ENCODE data around the gene PSEN1. TPM values are rescaled to one million over a fixed set of nuclear protein-coding genes. Genes with fewer than 3 reads are reported as not detected.
"Not testable (repeated sequence)": the region's sequence is repeated elsewhere in the genome, so short reads cannot be mapped to it uniquely, and the experiment has no call there.

The PSEN1 gene
- total RNA-seq, 2 experiments from 2014 or later, result 38.5 to 43.0 TPM

DNA sequence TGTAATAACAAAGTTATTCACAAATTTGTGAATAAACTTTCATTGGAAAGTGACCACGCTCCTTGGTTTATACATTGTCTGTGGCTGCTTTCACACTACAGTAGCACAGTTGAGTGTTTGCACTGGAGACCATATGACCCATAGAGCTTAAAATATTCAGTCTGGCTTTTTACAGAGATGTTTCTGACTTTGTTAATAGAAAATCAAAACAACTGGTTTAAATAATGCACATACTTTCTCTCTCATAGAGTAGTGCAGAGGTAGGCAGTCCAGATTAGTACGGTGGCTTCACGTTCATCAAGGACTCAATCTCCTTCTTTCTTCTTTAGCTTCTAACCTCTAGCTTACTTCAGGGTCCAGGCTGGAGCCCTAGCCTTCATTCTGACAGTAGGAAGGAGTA, 36.2 kb downstream of the PSEN1 start:
- no peak overlapping the region for H3K4me3 Mint-ChIP-seq
- ATAC-seq (ENCODE audit: low read depth) (no peak), DNase-seq (no peak)
- no peaks in the 10 kb centered on the region for H3K4me1 Mint-ChIP-seq
- peaks cover 25% of the 10 kb centered on the region for H3K36me3 Mint-ChIP-seq
- no peaks in the 10 kb centered on the region for H3K27me3 Mint-ChIP-seq
- POLR2A ChIA-PET, result no interaction called here
- H3K27ac Mint-ChIP-seq, result no peak overlapping the region
- H3K9me3 Mint-ChIP-seq, result no peaks in the 10 kb centered on the region

- Mint-ChIP-seq H3K27ac (no peak overlapping the region), H3K36me3 (peaks cover 27% of the 10 kb centered on the region), H3K4me1 (no peaks in the 10 kb centered on the region)
These were observed 36.9 kb downstream of the PSEN1 start for GRCh38 chr14:73173092-73173735.

GRCh38 chr14:73176685-73177084, 40.4 kb downstream of the PSEN1 start:
- DNase-seq, result no peak
- H3K36me3 Mint-ChIP-seq, result peaks cover 13% of the 10 kb centered on the region
- no peaks in the 10 kb centered on the region for H3K9me3 Mint-ChIP-seq
- POLR2A ChIA-PET, result no interaction called here
- H3K27ac Mint-ChIP-seq, result no peak overlapping the region
- no peaks in the 10 kb centered on the region for H3K27me3 Mint-ChIP-seq
- ATAC-seq (ENCODE audit: low read depth), result no peak
- peaks cover 2% of the 10 kb centered on the region for H3K4me1 Mint-ChIP-seq
- no peak overlapping the region for H3K4me3 Mint-ChIP-seq

More at GRCh38 chr14:73173092-73173735, 36.9 kb downstream of the PSEN1 start:
- DNase-seq, result no peak
- POLR2A ChIA-PET, result no interaction called here
- no peaks in the 10 kb centered on the region for H3K9me3 Mint-ChIP-seq
- no peaks in the 10 kb centered on the region for H3K27me3 Mint-ChIP-seq
- no peak overlapping the region for H3K4me3 Mint-ChIP-seq
- no peak for ATAC-seq (ENCODE audit: low read depth)

GRCh38 chr14:73180385-73180805, 44.1 kb downstream of the PSEN1 start:
- no peak for DNase-seq
- Mint-ChIP-seq H3K27ac (no peak overlapping the region), H3K27me3 (no peaks in the 10 kb centered on the region), H3K4me1 (peaks cover 2% of the 10 kb centered on the region), H3K4me3 (no peak overlapping the region), H3K36me3 (peaks cover 3% of the 10 kb centered on the region), H3K9me3 (no peaks in the 10 kb centered on the region)
- ATAC-seq (ENCODE audit: low read depth), result no peak
- POLR2A ChIA-PET, result no interaction called here

- H3K9me3 Mint-ChIP-seq; H3K4me1 Mint-ChIP-seq; POLR2A ChIA-PET; ATAC-seq (ENCODE audit: low read depth); DNase-seq; H3K4me3 Mint-ChIP-seq; H3K27ac Mint-ChIP-seq; H3K36me3 Mint-ChIP-seq; H3K27me3 Mint-ChIP-seq: not testable (repeated sequence)
These were observed 44.7 kb downstream of the PSEN1 start for GRCh38 chr14:73180969-73181368.

DNA sequence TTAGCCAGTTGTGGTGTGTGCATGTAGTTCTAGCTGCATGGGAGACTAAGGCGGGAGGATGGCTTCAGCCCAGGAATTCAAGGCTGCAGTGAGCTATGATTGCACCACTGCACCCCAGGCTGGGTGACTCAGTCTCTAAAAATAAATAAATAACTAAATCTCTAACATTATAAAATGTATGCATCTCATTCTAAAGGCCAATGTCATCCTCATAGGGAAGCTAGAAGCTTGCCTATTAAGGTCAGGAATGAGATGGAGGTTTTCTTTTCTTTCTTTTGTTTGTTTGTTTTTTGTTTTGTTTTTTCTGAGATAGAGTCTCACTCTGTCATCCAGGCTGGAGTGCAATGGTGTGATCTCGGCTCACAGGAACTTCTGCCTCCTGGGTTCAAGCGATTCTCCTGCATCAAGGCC, 52.2 kb downstream of the PSEN1 start:
- no peaks in the 10 kb centered on the region for H3K9me3 Mint-ChIP-seq
- no peak overlapping the region for H3K4me3 Mint-ChIP-seq
- no peaks in the 10 kb centered on the region for H3K4me1 Mint-ChIP-seq
- ATAC-seq (ENCODE audit: low read depth) (no peak), DNase-seq (no peak)
- POLR2A ChIA-PET, result no interaction called here
- no peaks in the 10 kb centered on the region for H3K27me3 Mint-ChIP-seq
- H3K36me3 Mint-ChIP-seq, result peaks cover 15% of the 10 kb centered on the region
- H3K27ac Mint-ChIP-seq, result no peak overlapping the region

GRCh38 chr14:73189651-73190050, 53.3 kb downstream of the PSEN1 start:
- no peak for ATAC-seq (ENCODE audit: low read depth)
- no peaks in the 10 kb centered on the region for H3K27me3 Mint-ChIP-seq
- H3K4me1 Mint-ChIP-seq, result no peaks in the 10 kb centered on the region
- POLR2A ChIA-PET, result no interaction called here
- peaks cover 17% of the 10 kb centered on the region for H3K36me3 Mint-ChIP-seq
- H3K4me3 Mint-ChIP-seq, result no peak overlapping the region
- no peak overlapping the region for H3K27ac Mint-ChIP-seq
- no peak for DNase-seq
- no peaks in the 10 kb centered on the region for H3K9me3 Mint-ChIP-seq

- peaks cover 22% of the 10 kb centered on the region for H3K36me3 Mint-ChIP-seq
These were observed 55.1 kb downstream of the PSEN1 start for GRCh38 chr14:73191441-73191840.

DNA sequence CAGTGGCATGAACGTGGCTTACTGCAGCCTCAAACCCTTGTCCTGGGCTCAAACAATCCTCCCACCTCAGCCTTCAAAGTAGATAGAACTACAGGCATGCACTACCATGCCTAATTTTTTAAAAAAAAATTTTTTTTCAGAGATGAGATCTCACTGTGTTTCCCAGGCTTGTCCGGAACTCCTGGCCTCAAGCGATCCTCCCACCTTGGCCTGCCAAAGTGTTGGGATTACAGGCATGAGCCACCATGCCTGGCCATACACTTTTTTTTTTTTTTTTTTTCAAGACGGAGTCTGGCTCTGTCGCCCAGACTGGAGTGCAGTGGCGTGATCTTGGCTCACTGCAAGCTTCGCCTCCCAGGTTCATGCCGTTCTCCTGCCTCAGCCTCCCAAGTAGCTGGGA, 58.0 kb downstream of the PSEN1 start:
- peaks cover 25% of the 10 kb centered on the region for H3K36me3 Mint-ChIP-seq
- H3K4me1 Mint-ChIP-seq; H3K4me3 Mint-ChIP-seq; H3K27ac Mint-ChIP-seq; H3K9me3 Mint-ChIP-seq; ATAC-seq (ENCODE audit: low read depth); DNase-seq; H3K27me3 Mint-ChIP-seq; POLR2A ChIA-PET: not testable (repeated sequence)

More at GRCh38 chr14:73191441-73191840, 55.1 kb downstream of the PSEN1 start:
- POLR2A ChIA-PET, result no interaction called here
- no peaks in the 10 kb centered on the region for H3K27me3 Mint-ChIP-seq
- DNase-seq (no peak), ATAC-seq (ENCODE audit: low read depth) (no peak)
- H3K27ac Mint-ChIP-seq, result no peak overlapping the region
- H3K9me3 Mint-ChIP-seq, result no peaks in the 10 kb centered on the region
- H3K4me1 Mint-ChIP-seq, result no peaks in the 10 kb centered on the region
- no peak overlapping the region for H3K4me3 Mint-ChIP-seq

GRCh38 chr14:73198253-73198652, 61.9 kb downstream of the PSEN1 start:
- H3K27me3 Mint-ChIP-seq, result no peaks in the 10 kb centered on the region
- H3K9me3 Mint-ChIP-seq, result peaks cover 1% of the 10 kb centered on the region
- ATAC-seq (ENCODE audit: low read depth) (no peak), DNase-seq (no peak)
- POLR2A ChIA-PET, result no interaction called here
- peaks cover 35% of the 10 kb centered on the region for H3K36me3 Mint-ChIP-seq
- H3K27ac Mint-ChIP-seq, result no peak overlapping the region
- peaks cover 2% of the 10 kb centered on the region for H3K4me1 Mint-ChIP-seq
- no peak overlapping the region for H3K4me3 Mint-ChIP-seq

DNA sequence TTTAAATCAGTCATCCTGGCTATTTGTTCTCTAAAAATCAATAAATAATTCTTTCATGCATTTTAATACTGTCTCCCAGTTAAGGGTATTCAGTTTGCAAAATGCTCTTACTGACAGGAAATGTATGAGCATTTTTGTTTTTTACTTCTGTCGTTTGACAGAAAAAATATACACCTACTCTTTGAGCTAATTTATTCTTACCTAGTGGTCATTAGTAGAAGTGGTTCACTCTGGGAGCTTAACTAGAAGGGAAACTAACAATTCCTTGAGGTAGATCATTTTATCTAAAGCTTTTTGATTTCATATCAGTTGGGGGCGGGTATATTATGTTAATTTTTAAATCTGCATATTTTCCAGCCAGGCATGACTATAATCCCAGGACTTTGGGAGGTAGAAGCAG, 67.2 kb downstream of the PSEN1 start:
- H3K27me3 Mint-ChIP-seq, result no peaks in the 10 kb centered on the region
- peaks cover 2% of the 10 kb centered on the region for H3K4me1 Mint-ChIP-seq
- no peak overlapping the region for H3K27ac Mint-ChIP-seq
- ATAC-seq (ENCODE audit: low read depth), result no peak
- H3K36me3 Mint-ChIP-seq, result peaks cover 60% of the 10 kb centered on the region
- DNase-seq, result no peak
- H3K4me3 Mint-ChIP-seq, result no peak overlapping the region
- POLR2A ChIA-PET, result no interaction called here
- peaks cover 9% of the 10 kb centered on the region for H3K9me3 Mint-ChIP-seq

DNA sequence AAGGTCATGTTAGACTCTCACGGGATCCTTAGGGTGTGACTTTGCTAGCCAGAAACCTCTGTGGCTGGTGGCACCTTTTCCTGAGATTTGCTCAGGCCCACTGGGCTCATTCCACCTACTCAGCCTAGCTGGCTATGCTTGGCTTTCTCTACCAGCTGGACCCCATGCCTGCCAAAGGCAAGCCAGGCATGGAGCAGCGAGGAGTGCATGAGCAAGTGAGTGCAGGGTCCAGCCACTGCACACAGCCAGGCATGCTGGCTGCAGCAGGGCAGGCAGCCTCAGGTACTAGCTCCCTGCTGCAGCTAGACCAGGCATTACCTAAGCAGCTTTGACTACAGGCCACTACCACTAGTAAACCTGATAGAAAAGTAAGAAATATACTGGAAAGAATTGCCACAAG, 71.3 kb downstream of the PSEN1 start:
- H3K27me3 Mint-ChIP-seq, result no peaks in the 10 kb centered on the region
- H3K4me3 Mint-ChIP-seq, result no peak overlapping the region
- H3K4me1 Mint-ChIP-seq, result peaks cover 5% of the 10 kb centered on the region
- DNase-seq, result no peak
- POLR2A ChIA-PET, result no interaction called here
- no peak overlapping the region for H3K27ac Mint-ChIP-seq
- H3K9me3 Mint-ChIP-seq, result peaks cover 8% of the 10 kb centered on the region
- no peak for ATAC-seq (ENCODE audit: low read depth)
- peaks cover 59% of the 10 kb centered on the region for H3K36me3 Mint-ChIP-seq

GRCh38 chr14:73208390-73208789, 72.1 kb downstream of the PSEN1 start:
- Mint-ChIP-seq H3K27ac (no peak overlapping the region), H3K9me3 (peaks cover 8% of the 10 kb centered on the region), H3K36me3 (peaks cover 62% of the 10 kb centered on the region), H3K4me1 (peaks cover 5% of the 10 kb centered on the region), H3K27me3 (no peaks in the 10 kb centered on the region), H3K4me3 (no peak overlapping the region)
- POLR2A ChIA-PET, result no interaction called here
- DNase-seq (no peak), ATAC-seq (ENCODE audit: low read depth) (no peak)

DNA sequence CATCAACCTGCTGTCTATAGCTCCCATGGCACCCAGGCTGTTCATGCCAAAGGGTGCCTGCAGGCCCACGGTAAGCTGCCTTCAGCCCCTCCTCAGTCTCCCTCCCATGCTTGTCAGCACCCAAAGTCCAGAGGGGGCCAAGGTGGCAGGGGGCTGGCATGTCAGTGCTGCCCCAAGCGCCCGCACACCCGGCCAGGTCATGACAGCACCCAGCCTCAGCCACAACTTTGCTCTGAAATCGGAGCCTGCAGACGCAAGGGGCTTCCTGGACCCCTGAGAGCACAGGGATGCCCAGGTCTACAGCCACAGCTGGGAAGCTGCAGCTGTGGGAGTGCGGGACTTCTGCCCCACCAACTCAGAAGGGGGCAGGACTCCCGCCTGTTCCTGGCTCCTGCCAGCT, 72.5 kb downstream of the PSEN1 start:
- H3K4me1 Mint-ChIP-seq, result peaks cover 5% of the 10 kb centered on the region
- H3K9me3 Mint-ChIP-seq, result peaks cover 8% of the 10 kb centered on the region
- H3K27ac Mint-ChIP-seq, result no peak overlapping the region
- POLR2A ChIA-PET, result interaction anchor here (0.6 kb wide), 1 partner anchor 74 kb away, joined by 3 read pairs; no protein-coding TSS in a partner anchor
- DNase-seq, result no peak
- H3K4me3 Mint-ChIP-seq, result no peak overlapping the region
- H3K27me3 Mint-ChIP-seq, result no peaks in the 10 kb centered on the region
- ATAC-seq (ENCODE audit: low read depth), result no peak
- H3K36me3 Mint-ChIP-seq, result peaks cover 60% of the 10 kb centered on the region
